Measurements from ENCODE around the gene RBP5.
A peak's percentile ranks its signal among the peaks of the same experiment; 100 is the strongest.
"Not testable (repeated sequence)": the region's sequence is repeated elsewhere in the genome, so short reads cannot be mapped to it uniquely, and the experiment has no call there.

The RBP5 gene

GRCh38 chr12:7122811-7123769 lies 5.6 kb downstream of the RBP5 start:
- no peak for DNase-seq (ENCODE audit: low spot score)

GRCh38 chr12:7121324-7121723 lies 7.4 kb downstream of the RBP5 start:
- no peak for DNase-seq (ENCODE audit: low spot score)

- DNase-seq (ENCODE audit: low spot score): no peak
These were observed 8.5 kb downstream of the RBP5 start for GRCh38 chr12:7120166-7120565.

GRCh38 chr12:7118881-7119280 lies 9.8 kb downstream of the RBP5 start:
- no peak for DNase-seq (ENCODE audit: low spot score)

DNA sequence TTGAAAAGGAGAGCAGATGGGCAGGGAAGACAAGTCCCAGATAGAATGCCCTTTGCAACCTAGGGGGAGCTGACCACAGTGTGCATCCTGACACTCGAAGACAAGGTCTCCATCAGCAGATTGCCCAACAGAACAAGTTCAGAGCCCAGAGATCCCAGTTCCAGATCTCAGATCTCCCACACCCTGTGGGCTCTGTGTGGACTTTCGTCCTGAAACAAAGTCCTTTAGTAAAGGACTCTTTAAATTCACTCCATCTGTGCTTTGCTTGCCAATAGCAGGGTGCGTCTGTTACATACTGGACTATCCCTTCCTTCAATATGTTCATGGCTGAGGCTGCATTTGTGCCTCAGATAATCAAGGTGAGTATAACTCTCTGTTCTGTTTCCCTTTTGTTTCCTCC lies 11.0 kb downstream of the RBP5 start:
- no peak for DNase-seq (ENCODE audit: low spot score)

- no peak for DNase-seq (ENCODE audit: low spot score)
These were observed 11.8 kb downstream of the RBP5 start for GRCh38 chr12:7116916-7117315.

DNA sequence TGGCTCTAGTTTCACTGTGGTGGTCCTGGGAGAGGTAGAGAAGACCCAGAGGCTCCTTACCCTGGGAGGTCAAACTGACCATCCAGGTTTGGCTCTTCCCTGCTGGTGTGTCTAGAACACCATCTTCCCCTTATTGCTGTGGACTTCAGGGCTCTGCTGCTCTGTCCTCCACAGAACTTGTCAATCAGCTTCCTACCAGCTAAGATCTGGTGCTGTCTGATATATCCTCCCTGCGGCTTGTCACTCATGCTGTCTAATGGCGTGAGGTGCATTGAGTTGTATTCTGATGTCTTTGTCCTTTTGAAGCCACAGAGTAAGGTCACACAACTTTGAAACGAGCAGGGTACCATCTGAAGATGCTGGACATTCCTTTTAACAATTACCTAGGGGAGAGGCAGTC lies 12.5 kb downstream of the RBP5 start:
- no peak for DNase-seq (ENCODE audit: low spot score)

- no peak for DNase-seq (ENCODE audit: low spot score)
These were observed 13.8 kb downstream of the RBP5 start for GRCh38 chr12:7114851-7115250.

GRCh38 chr12:7114008-7114407 lies 14.7 kb downstream of the RBP5 start:
- DNase-seq (ENCODE audit: low spot score): no peak

- DNase-seq (ENCODE audit: low spot score): peak; percentile 67
These were observed 15.3 kb downstream of the RBP5 start for GRCh38 chr12:7113389-7113871.

GRCh38 chr12:7112041-7112440 lies 16.6 kb downstream of the RBP5 start:
- DNase-seq (ENCODE audit: low spot score): no peak

DNA sequence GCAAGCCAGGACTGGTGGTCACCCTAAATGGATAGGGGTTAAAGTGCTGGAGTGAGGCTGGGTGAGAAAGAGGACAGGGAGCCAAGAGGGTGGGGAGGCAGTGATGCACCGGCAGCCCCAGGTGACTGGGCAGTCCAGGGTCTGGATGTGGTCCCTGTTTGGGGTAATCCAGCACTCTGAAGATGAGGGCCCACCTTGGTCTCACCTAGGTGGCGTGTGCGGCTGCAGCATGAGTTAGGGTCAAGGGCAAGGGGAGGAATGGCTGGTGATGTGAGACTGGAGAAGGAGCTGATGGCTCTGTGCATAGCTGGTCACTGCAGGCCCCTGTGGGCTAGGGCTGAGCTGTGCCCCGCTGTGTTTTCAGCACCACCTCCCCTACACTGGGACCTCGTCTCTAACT lies 18.0 kb downstream of the RBP5 start:
- DNase-seq (ENCODE audit: low spot score): no peak

DNA sequence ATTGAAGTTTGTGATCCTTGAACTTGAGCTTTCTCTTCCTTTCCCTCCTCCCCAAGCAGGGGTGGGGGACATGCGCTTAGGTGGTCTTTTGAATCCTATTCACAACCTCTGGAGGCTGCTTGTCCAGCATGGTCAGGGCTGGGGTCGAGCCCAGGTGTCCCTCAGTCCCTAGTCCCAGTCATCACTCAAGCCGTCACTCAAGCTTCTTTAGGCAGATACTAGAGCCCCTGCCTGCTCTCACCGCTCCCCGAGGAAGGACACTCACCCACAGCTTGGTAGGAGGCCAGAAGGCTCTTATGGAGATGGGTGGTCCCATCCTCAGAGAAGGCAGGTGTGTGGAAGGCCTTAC lies 19.1 kb downstream of the RBP5 start:
- no peak for DNase-seq (ENCODE audit: low spot score)

- peak; percentile 82 for DNase-seq (ENCODE audit: low spot score)
These were observed 19.7 kb downstream of the RBP5 start, which contains the start of gene C1RL for GRCh38 chr12:7108796-7109571. TSS of gene C1RL (minus strand) at chr12:7109214. CDS start at chr12:7109180, 34 bp downstream.

GRCh38 chr12:7108003-7108795 lies 20.5 kb downstream of the RBP5 start:
- DNase-seq (ENCODE audit: low spot score): no peak

- DNase-seq (ENCODE audit: low spot score): no peak
These were observed 21.1 kb downstream of the RBP5 start for GRCh38 chr12:7107636-7108002.

DNA sequence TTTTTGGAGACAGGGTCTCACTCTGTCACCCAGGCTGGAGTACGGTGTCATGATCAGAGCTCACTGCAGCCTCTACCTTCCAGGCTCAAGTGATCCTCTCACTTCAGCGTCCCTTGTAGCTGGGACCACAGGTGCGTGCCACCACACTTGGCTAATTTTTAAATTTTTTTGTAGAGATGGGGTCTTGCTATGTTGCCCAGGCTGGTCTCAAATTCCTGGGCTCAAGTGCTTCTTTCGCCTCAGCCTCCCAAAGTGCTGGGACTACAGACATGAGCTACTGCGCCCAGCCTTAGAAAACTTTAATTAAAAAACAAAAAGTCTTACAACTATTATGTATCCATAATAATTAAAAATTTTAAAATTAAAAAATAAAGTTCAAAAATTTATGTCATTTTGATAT lies 21.5 kb downstream of the RBP5 start:
- DNase-seq (ENCODE audit: low spot score): not testable (repeated sequence)

GRCh38 chr12:7106082-7106481 lies 22.6 kb downstream of the RBP5 start:
- no peak for DNase-seq (ENCODE audit: low spot score)

- no peak for DNase-seq (ENCODE audit: low spot score)
These were observed 24.7 kb downstream of the RBP5 start for GRCh38 chr12:7103837-7104584.

DNA sequence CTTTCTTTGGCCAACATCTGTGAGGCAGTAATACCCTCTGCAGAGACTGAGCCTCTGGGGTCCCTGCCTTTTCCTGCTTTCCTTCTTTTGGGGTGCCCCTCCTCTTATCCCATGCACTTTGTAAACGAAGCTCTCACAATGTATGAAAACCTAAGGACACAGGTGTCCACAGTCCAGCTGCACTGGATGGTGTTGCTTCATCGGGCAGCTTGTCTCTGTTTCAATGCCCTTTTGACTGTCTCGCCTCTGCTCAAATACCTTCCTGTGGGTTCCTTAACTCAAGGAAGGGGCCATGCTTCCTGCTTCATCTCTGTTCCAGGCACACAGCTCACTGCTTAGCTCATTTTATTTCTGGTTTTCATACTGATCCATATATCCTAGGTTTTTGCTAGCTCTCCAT lies 26.1 kb downstream of the RBP5 start:
- DNase-seq (ENCODE audit: low spot score): no peak

DNA sequence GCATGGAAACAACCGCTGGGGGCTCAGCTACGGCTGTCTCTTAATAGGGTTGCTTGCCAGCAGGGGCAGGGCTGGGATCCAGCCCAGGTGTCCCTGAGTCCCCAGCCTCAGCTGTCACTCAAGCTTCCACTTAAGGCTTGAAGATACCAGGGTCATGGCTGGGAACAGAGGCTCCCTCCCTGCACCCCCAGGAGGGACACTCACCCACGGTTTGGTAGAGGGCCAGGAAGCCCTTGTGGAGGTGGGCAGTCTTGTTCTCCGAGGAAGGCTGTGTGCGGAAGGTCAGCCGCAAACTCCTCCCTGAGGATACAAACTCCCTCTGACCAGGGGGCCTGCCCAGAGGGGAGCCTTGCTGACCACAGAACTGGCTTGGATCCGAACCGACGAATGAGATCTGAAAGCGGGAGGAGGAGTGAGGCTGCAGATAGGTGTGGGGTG lies 27.0 kb downstream of the RBP5 start:
- peak; percentile 12 for DNase-seq (ENCODE audit: low spot score)
